HG02610 (cell line): ENCODE results near the gene ATMIN.

ENCODE experiments used
- ATAC-seq: cut with Tn5 transposase; IDR thresholded peaks from one replicate; pipeline ENCODE4 v1.9.1; 2021; ENCODE audit warnings: mild to moderate bottlenecking, moderate library complexity; ENCODE audit not compliant: unreplicated experiment

ATMIN gene

GRCh38 chr16:81066681-81067080, 31.0 kb downstream of the ATMIN start:
- no peak for ATAC-seq

GRCh38 chr16:81067166-81067565, 31.5 kb downstream of the ATMIN start:
- no peak for ATAC-seq

- no peak for ATAC-seq
Measured at GRCh38 chr16:81069063-81069462, 33.4 kb downstream of the ATMIN start.

DNA sequence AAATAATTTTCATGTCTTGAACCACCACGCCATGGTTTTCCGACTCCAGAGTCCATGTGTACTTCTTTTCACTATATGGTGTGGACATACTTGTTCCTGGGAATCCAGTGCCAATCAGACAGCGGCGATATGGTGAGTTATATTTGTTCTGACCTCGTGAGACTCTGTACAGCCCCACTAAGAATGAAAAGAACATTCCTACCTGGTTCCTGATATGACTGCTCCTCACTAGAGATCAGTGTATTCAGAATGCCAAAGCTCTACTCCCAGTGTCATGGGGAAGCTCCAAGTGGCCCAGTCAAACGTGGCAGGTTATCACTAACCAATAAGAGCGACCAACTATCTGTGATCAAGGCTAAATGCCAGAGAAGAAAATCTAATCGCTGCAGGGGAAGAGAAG, 35.3 kb downstream of the ATMIN start:
- ATAC-seq: no peak

GRCh38 chr16:81071805-81072204, 36.2 kb downstream of the ATMIN start:
- ATAC-seq: no peak

- no peak for ATAC-seq
Measured at GRCh38 chr16:81073560-81074330, 38.1 kb downstream of the ATMIN start.

DNA sequence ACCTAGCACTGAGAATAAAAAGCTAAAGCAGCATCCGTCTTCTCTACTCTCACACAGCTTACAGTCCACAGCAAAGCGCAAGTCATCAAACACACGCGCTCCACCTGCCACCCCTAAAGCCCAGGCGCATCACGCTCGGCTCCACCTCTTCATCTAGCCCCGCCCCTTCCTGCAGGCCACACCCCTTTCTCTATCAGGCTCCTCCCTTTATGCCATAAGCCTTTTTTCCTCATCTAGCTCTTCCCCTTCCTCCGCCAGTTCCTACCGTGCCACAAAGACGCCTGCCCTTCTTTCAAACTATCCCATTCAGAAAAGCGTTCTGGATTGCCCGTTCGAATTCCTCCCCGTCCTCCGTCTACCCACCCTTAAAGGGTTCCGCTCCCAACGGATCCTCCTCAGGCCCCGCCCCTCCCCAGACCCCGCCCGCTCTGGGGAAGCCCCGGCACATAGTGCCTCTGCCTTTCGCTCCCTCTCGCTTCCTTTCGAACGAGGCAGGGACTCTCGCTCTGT, 41.0 kb downstream of the ATMIN start:
- peak; percentile 85 for ATAC-seq

DNA sequence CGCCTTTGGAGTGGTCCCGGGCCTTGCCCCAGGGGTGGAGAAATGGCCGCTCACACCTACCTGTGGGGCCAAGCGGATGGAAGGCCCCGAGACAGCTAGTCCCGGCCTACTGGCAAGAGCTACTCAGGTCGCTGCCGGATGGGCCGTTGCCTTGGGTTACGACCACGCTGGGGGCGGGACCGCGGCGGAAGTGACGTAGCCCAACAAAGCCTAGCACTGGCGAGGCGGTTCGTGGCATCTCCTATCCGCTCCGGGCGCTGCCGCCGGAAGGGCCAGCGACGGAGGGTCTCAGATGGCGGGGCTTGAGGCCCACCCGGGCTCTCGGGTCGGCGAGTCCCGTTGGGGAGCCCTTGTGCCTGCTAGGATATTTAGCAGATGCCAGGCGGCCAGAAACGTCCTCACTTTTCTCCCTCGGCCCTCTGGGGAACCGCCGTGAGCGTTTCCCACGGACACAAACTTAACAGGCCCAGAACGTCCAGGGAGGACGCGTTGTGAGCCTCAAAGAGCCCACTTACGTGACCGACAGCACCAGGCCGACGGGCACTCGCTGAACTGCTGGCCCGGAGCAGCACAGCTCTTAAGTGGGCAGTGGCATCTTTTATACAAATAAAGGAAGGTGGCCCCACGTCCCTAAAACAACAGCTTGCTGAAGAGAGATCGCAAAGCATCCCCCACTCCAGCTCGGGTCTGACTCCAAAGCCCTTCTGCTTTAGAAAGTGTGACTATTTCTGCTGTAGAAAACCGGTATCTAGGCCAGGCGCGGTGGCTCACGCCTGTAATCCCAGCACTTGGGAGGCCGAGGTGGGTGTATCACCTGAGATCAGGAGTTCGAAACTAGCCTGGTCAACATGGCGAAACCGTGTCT, 41.7 kb downstream of the ATMIN start, which contains the start of gene C16orf46:
TSS of gene C16orf46 (minus strand) at position 163 of the 865 bp plus-strand sequence. CDS start 13,283 bp downstream, outside the sequence.
- ATAC-seq: peak; percentile 96

DNA sequence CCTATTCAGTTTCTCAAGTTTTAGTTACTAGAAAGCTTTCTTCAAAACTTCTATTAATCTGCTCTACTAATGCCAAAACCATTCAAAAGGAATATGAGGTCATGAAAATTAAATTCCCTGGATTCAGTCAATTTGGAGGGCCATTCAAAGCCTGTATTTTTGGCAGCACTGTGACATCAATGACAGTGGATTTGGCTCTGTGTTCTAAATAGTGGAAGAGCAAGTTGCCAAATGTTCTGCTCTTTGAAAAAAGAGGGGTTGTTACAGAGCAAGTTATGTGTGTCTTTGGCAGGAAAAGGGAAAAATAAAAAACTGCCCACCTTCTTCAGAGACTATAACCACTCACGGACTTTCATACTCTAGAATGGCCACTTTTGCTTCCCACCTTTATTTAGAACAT, 44.6 kb downstream of the ATMIN start:
- ATAC-seq: no peak

DNA sequence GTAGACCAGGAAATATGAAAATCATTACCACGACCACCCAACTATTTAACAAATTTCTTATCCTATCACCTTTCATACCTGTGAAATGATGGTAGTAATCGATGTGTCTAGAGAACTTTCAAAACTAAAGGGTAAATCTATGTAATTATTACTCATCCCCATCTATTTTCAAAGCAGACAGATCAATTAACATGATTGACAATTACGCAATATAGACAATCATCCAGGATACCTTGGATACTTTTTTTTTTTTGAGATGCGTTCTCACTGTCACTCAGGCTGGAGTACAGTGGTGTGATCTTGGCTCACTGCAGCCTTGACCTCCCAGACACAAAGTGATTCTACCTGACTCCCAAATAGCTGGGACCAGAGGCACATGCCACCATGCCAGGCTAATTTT, 45.4 kb downstream of the ATMIN start:
- no peak for ATAC-seq

DNA sequence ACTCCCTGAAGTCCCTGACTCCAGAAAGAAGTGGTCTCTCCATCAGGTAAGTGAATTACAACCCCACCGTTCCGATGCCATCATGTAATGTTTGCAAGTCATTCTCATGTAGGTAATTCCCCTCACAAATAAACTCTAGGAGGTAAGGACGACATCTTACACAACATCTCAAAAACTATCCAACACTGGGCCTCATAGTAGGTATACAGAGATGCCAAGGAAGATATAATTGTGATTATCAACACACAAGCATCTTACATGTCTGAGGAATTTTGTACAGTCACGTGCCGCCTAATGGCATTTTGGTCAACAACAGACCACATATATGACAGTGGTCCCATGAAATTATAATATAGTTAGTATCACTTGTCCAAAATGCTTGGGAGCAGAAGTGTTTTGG, 53.2 kb downstream of the ATMIN start:
- no peak for ATAC-seq

DNA sequence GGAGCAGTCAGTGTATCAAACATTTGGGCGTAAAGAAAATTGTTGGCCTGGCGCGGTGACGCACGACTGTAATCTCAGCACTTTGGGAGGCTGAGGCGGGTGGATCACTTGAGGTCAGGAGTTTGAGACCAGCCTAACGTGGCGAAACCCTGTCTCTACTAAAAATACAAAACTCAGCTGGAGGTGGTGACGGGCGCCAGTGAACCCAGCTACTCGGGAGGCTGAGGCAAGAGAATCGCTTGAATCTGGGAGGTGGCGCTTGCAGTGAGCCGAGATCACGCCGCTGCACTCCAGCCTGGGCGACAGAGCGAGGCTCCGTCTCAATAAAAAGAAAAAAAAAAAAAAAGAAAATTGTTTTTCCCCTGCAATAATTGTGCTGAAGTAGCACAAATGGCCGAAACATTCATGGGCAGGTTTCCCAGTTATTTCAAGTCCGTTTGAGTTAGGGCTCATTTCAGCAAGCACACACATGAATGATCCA, 59.2 kb downstream of the ATMIN start:
- ATAC-seq: no peak

- peak; percentile 1 for ATAC-seq
Measured at GRCh38 chr16:81095653-81095952, 60.0 kb downstream of the ATMIN start.

DNA sequence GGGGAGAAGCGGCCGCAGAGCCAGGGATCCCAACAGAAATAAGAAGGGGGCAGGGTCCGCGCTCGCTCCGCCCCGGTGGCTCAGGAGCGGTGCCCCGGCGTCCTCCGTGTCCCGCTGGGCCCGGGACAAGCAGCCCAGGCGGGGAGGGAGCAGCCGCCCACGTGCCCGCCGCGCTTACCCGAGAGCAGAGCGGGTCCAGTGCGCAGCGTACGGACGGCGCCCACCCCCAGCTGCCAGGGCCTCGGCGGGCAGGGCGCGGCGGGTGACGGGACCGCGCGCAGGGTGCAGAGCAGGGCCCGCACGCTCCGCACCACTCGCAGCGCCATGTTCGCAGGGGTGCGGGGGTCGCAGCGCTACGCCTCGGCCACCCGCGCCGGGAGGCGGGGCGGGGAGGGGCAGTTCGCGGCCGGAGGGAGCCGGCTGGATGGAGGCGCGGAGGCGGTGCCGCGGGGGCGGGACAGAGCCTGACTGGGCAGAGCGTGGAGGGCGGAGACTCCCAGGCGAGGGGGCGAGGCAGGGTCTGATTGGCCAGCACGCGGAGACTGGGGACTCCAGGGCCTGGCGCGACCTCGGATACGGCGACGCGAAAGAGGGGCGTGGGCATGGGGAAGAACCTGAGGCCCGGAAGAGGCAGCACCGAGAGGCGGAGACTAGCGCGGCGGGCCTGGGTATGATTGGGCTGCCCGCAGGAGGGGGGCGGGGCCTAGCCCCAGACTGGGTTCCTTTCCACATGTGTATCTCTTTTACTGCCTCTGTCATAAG, 60.5 kb downstream of the ATMIN start, which contains the start of gene GCSH:
TSS of gene GCSH (minus strand) at position 443 of the 762 bp plus-strand sequence. CDS start at position 326, 117 bp downstream.
- ATAC-seq: peak; percentile 99

DNA sequence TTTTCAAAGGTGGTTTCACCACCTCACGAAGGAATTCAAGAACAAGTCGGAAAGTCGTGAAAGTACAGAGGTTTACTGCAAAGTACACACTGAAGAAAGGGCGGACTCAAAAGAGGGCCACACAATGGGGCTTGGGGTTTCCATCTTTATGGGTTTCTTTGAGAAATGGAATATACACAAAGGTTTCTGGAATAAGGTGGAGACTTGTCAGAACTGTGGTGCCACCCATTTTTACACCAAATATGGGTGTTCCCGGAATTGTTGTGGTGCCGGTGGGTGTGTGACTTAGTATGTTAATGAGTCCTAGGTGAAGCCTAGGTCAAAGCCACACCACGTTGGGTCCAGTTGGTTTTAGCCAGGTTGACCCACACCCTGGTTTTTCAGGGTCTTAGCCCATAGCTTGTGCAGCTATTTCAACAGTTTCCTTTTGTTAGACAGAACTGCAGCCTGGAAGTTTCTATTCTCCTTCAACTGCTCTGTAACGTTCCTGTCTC, 61.1 kb downstream of the ATMIN start:
- no peak for ATAC-seq
